HEK293 (cell line): ENCODE data around the gene DENND1A.

Experiments
- CTCF ChIA-PET: fragments of 350-600 bp; formaldehyde crosslinking; extraction: SDS; loops from one replicate; lab custom pipeline; 2021; ENCODE audit warnings: antibody characterized with exemption; lab: Yijun Ruan, JAX
- POLR2A ChIA-PET: fragments of 300-600 bp; formaldehyde crosslinking; extraction: SDS; loops from one replicate; lab custom pipeline; 2020; ENCODE audit warnings: antibody characterized with exemption, inconsistent platforms; lab: Yijun Ruan, JAX
- H3K27ac ChIP-seq: fragments of 200-500 bp; sonication (Bioruptor generic); 2 replicates; pipeline ENCODE4 v1.5.1; 2014; ENCODE audit warnings: low read depth, low read length, control low read depth, inconsistent platforms; ENCODE audit errors: extremely low read depth
- H3K36me3 ChIP-seq, 2 experiments: fragments of 200-500 bp in 1 of 2; sonication (Bioruptor generic) in 1 of 2; 1 replicate in 1 of 2; 2 replicates in 1 of 2; pipeline ENCODE4 v1.5.1; 2014 to 2017; ENCODE audit warnings: inconsistent platforms in 2 of 2, low read length in 2 of 2; ENCODE audit not compliant: control insufficient read depth in 2 of 2, insufficient read depth in 1 of 2
- H3K4me1 ChIP-seq: fragments of 200-500 bp; sonication (Bioruptor generic); 2 replicates; pipeline ENCODE4 v1.5.1; 2014; ENCODE audit warnings: mild to moderate bottlenecking, low read length, inconsistent platforms; ENCODE audit not compliant: control insufficient read depth, insufficient read depth
- H3K4me3 ChIP-seq: 2 replicates; pipeline ENCODE4 v1.5.1; 2011; ENCODE audit warnings: low read depth, mild to moderate bottlenecking, control low read depth, low read length, moderate library complexity
- H3K9me3 ChIP-seq: fragments of 200-500 bp; sonication (Bioruptor generic); 2 replicates; pipeline ENCODE4 v1.5.1; 2014; ENCODE audit warnings: low read depth, low read length, inconsistent platforms; ENCODE audit not compliant: control insufficient read depth, insufficient read depth
- MZF1 ChIP-seq: fragments of 450-650 bp; formaldehyde crosslinking; IDR thresholded peaks from 2 replicates; pipeline ENCODE4 v1.5.1; 2017; ENCODE audit warnings: missing biosample characterization, missing genetic modification characterization, borderline replicate concordance
- RBAK ChIP-seq: fragments of 450-650 bp; formaldehyde crosslinking; IDR thresholded peaks from 2 replicates; pipeline ENCODE4 v1.5.1; 2016; ENCODE audit warnings: missing biosample characterization, missing genetic modification characterization
- SCRT2 ChIP-seq: fragments of 450-650 bp; formaldehyde crosslinking; IDR thresholded peaks from 2 replicates; pipeline ENCODE4 v1.5.1; 2016; ENCODE audit warnings: missing biosample characterization, missing genetic modification characterization
- SP2 ChIP-seq: fragments of 450-650 bp; formaldehyde crosslinking; IDR thresholded peaks from 2 replicates; pipeline ENCODE4 v1.5.1; 2016; ENCODE audit warnings: missing biosample characterization, missing genetic modification characterization
- SP7 ChIP-seq: fragments of 450-650 bp; formaldehyde crosslinking; IDR thresholded peaks from 2 replicates; pipeline ENCODE4 v1.5.1; 2016; ENCODE audit warnings: missing biosample characterization, missing genetic modification characterization
- YY1 ChIP-seq: fragments of 450-650 bp; formaldehyde crosslinking; IDR thresholded peaks from 2 replicates; pipeline ENCODE4 v1.5.1; 2018; ENCODE audit warnings: missing biosample characterization, missing genetic modification characterization
- ZBTB17 ChIP-seq: fragments of 450-650 bp; formaldehyde crosslinking; IDR thresholded peaks from 2 replicates; pipeline ENCODE4 v1.5.1; 2016; ENCODE audit warnings: missing biosample characterization, missing genetic modification characterization
- ZBTB26 ChIP-seq: fragments of 450-650 bp; formaldehyde crosslinking; optimal IDR thresholded peaks from 2 replicates; pipeline ENCODE3; 2016; ENCODE audit warnings: missing biosample characterization, mild to moderate bottlenecking, missing genetic modification characterization
- ZNF157 ChIP-seq: fragments of 450-650 bp; formaldehyde crosslinking; IDR thresholded peaks from 2 replicates; pipeline ENCODE4 v1.5.1; 2016; ENCODE audit warnings: missing biosample characterization, missing genetic modification characterization
- ZNF184 ChIP-seq: fragments of 450-650 bp; IDR thresholded peaks from 2 replicates; pipeline ENCODE4 v1.5.1; 2018; ENCODE audit warnings: missing biosample characterization, mild to moderate bottlenecking, missing genetic modification characterization
- ZNF211 ChIP-seq: fragments of 450-650 bp; formaldehyde crosslinking; IDR thresholded peaks from 2 replicates; pipeline ENCODE4 v1.5.1; 2016; ENCODE audit warnings: low read depth, missing biosample characterization, missing genetic modification characterization
- ZNF280D ChIP-seq: fragments of 450-650 bp; formaldehyde crosslinking; IDR thresholded peaks from 2 replicates; pipeline ENCODE4 v1.5.1; 2016; ENCODE audit warnings: missing biosample characterization, missing genetic modification characterization
- ZNF324 ChIP-seq: fragments of 450-650 bp; formaldehyde crosslinking; IDR thresholded peaks from 2 replicates; pipeline ENCODE4 v1.5.1; 2016; ENCODE audit warnings: missing biosample characterization, missing genetic modification characterization
- ZNF645 ChIP-seq: fragments of 450-650 bp; formaldehyde crosslinking; IDR thresholded peaks from 2 replicates; pipeline ENCODE4; 2016; ENCODE audit warnings: missing biosample characterization, missing genetic modification characterization
- ZNF776 ChIP-seq: fragments of 450-650 bp; formaldehyde crosslinking; IDR thresholded peaks from 2 replicates; pipeline ENCODE4 v1.5.0; 2017; ENCODE audit warnings: missing biosample characterization, missing genetic modification characterization, borderline replicate concordance
- ZNF785 ChIP-seq: fragments of 450-650 bp; formaldehyde crosslinking; IDR thresholded peaks from 2 replicates; pipeline ENCODE4 v1.5.1; 2016; ENCODE audit warnings: missing biosample characterization, missing genetic modification characterization
- ZSCAN18 ChIP-seq: fragments of 450-650 bp; formaldehyde crosslinking; IDR thresholded peaks from 2 replicates; pipeline ENCODE4 v1.5.1; 2016; ENCODE audit warnings: missing biosample characterization, missing genetic modification characterization
- ZSCAN30 ChIP-seq: fragments of 450-650 bp; IDR thresholded peaks from 2 replicates; pipeline ENCODE4 v1.5.1; 2018; ENCODE audit warnings: missing biosample characterization, mild to moderate bottlenecking, missing genetic modification characterization, moderate library complexity
- TF ChIP-seq, protein P1 (sequence below): fragments of 450-650 bp; formaldehyde crosslinking; IDR thresholded peaks from 2 replicates; pipeline ENCODE4 v1.5.1; 2017; ENCODE audit warnings: missing biosample characterization, missing genetic modification characterization

DENND1A gene

DNA sequence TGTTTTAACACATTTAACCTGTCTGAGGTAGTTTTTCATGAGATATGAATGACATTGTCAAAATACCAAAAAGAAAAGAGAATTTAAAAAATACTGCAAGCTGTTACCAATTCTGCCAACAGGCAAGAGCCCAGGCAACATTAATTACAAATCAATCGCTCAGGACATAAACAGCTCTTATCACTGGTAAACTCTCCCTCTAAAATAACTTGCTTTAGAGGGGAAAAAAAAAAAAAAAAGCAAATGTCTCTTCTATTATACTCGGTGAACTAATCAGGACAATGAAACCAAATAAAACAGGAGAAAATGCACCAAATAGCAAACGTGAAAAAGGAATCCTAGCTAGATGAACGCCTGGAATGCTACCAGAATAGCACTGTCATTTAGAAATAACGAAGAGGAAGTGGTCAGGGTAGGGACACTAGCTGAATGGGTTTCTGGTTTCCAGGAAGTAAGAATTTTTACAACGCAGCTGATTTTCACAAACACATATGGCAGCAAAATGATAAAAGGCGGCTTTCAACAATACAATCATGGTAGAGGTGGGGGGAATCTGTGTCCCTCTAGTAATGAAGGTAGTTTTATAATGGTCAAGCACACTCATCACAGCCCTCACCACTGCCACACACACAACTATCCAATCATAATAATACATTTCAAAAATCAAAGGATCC is 94.9 kb downstream of the DENND1A start:
- H3K27ac ChIP-seq = no peak overlapping the region
- H3K4me3 ChIP-seq = no peak overlapping the region
- CTCF ChIA-PET = interaction anchor here (0.6 to 2.0 kb wide), 6 partner anchors 8 to 806 kb away, joined by 3 to 9 read pairs (median 3); no protein-coding TSS in a partner anchor

DNA sequence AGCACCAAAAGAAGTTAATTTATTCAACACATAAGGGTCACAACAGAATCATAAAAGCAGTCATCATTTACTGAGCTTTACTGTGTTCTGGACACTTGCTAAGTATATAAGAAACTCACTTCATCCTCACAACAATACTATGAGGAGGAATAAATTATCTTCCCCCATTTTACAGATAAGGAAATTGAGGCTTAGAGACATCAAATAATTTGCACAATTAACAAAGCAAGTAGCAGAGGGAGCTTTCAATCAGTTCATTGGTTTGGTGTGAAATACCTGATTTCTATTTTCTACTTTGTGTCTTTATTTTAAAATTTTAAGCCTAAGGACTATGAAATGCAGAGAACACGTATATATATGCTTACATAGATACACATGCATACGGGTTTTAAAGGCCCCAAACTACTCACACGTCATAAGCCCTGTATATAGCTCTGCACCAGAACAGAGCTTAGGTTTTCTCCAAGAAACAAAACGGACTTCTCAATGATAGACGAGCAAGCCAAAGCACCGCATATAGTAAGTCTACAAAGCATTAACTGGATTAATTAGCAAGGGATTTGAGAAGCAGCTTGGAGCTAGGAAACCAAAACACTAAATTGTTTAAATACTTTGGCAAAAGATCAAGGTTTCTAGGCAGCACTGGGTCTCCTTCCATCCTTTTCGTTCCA is 95.6 kb downstream of the DENND1A start:
- POLR2A ChIA-PET = interaction anchor here (0.6 kb wide), 2 partner anchors 12 to 894 kb away, joined by 3 to 4 read pairs; partner anchors contain the start of gene RABGAP1
- Histone ChIP-seq H3K4me3 (no peak overlapping the region), H3K4me1 (no peaks in the 10 kb centered on the region), H3K9me3 (no peaks in the 10 kb centered on the region), H3K36me3 (no peaks in the 10 kb centered on the region), H3K27ac (no peak overlapping the region)
- CTCF ChIA-PET = interaction anchor here (0.6 to 2.0 kb wide), 4 partner anchors 9 to 475 kb away, joined by 3 to 9 read pairs (median 4); no protein-coding TSS in a partner anchor
- TF ChIP-seq ZNF157 (tag by site-specific recombination) = no peak
- no peak for TF ChIP-seq SP7 (tag by site-specific recombination)
- TF ChIP-seq, protein P1, sequence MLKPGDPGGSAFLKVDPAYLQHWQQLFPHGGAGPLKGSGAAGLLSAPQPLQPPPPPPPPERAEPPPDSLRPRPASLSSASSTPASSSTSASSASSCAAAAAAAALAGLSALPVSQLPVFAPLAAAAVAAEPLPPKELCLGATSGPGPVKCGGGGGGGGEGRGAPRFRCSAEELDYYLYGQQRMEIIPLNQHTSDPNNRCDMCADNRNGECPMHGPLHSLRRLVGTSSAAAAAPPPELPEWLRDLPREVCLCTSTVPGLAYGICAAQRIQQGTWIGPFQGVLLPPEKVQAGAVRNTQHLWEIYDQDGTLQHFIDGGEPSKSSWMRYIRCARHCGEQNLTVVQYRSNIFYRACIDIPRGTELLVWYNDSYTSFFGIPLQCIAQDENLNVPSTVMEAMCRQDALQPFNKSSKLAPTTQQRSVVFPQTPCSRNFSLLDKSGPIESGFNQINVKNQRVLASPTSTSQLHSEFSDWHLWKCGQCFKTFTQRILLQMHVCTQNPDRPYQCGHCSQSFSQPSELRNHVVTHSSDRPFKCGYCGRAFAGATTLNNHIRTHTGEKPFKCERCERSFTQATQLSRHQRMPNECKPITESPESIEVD (tag by site-specific recombination) = no peak
- no peak for TF ChIP-seq ZNF184 (tag by site-specific recombination)
- TF ChIP-seq SCRT2 (tag by site-specific recombination) = no peak
- no peak for TF ChIP-seq ZBTB26 (tag by site-specific recombination)
- no peak for TF ChIP-seq ZNF324 (tag by site-specific recombination)
- no peak for TF ChIP-seq ZNF645 (tag by site-specific recombination)

More for the DNA sequence above, 94.9 kb downstream of the DENND1A start:
- Histone ChIP-seq H3K36me3 (no peaks in the 10 kb centered on the region), H3K9me3 (no peaks in the 10 kb centered on the region), H3K4me1 (no peaks in the 10 kb centered on the region)
- POLR2A ChIA-PET = interaction anchor here (0.6 kb wide), 1 partner anchor 13 kb away, joined by 3 read pairs; no protein-coding TSS in a partner anchor
- no peak for TF ChIP-seq MZF1 (tag by site-specific recombination)
- 0 out of 2 replicates have a peak, but pooled peaks have one; percentile 21 for TF ChIP-seq ZBTB17 (tag by site-specific recombination)
- TF ChIP-seq YY1 (tag by site-specific recombination) = no peak
- TF ChIP-seq RBAK (tag by site-specific recombination) = no peak
- TF ChIP-seq SP2 (tag by site-specific recombination) = no peak

DNA sequence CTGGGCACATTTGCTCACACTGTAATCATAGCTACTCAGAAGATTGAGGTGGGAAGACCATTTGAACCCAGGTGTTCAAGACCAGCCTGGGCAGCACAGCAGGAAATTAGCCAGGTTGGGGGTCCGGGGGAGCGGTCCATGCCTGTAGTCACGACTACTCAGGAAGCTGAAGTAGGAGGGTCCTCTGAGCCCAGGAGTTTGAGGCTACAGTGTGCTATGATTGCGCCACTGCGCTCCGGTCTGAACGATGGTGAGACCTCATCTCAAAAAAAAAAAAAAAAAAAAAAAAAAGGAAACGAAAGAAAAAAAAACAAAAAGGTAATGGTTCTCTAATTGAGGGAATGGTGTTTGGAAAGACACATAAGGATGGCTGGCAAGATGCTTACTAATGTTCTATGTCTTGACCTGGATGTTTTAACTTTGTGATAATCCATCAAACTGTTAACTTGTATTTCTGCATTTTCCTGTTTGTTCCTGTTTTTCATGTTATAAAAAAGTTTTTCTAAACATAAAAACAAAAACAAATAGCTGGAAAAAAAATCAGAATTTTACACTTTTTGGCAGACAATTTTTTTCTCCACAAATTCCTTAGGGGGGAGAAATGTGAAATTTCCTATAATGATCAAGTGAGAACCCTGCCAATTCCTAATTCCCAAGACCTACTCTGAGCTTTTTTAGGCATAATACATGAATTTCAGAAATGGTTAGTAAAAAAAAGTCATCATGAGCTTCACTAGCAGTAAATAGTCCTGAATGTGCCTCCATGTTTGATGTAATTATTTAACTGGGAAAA is 96.9 kb downstream of the DENND1A start:
- CTCF ChIA-PET = no interaction called here
- H3K27ac ChIP-seq = no peak overlapping the region
- no peak overlapping the region for H3K4me3 ChIP-seq
- H3K36me3 ChIP-seq = no peaks in the 10 kb centered on the region
- POLR2A ChIA-PET = interaction anchor here (0.5 kb wide), 1 partner anchor 18 kb away, joined by 4 read pairs; no protein-coding TSS in a partner anchor
- H3K9me3 ChIP-seq = no peaks in the 10 kb centered on the region
- no peaks in the 10 kb centered on the region for H3K4me1 ChIP-seq
- TF ChIP-seq ZNF776 (tag by site-specific recombination) (no peak), ZNF280D (no peak), SP2 (tag by site-specific recombination) (no peak), ZNF211 (tag by site-specific recombination) (no peak), ZSCAN30 (tag by site-specific recombination) (no peak), ZNF785 (tag by site-specific recombination) (no peak), ZSCAN18 (tag by site-specific recombination) (no peak)
